ENCODE measurements around the gene MMD2. TPM values are rescaled to one million over a fixed set of nuclear protein-coding genes. Genes with fewer than 3 reads are reported as not detected.

MMD2 gene
- total RNA-seq, 1 donor from 2014 or later = not detected

- Histone ChIP-seq H3K4me2 (ENCODE audit: low read length) (no peak overlapping the region), H2AFZ (ENCODE audit: low read depth, low read length) (no peak overlapping the region), H3K36me3 (ENCODE audit: insufficient read depth, low read length) (no peaks in the 10 kb centered on the region), H3K27me3 (ENCODE audit: insufficient read depth, low read length) (no peaks in the 10 kb centered on the region), H3K4me1 (ENCODE audit: insufficient read depth, low read length) (no peaks in the 10 kb centered on the region), H3K79me2 (ENCODE audit: insufficient read depth, low read length) (no peaks in the 10 kb centered on the region), H3K9ac (ENCODE audit: low read length) (no peak overlapping the region), H3K27ac (ENCODE audit: low read depth, low read length) (no peak overlapping the region), H3K4me3 (ENCODE audit: insufficient read depth, low read depth, low read length) (no peak overlapping the region), H3K9me3 (ENCODE audit: insufficient read depth, low read depth, low read length) (no peaks in the 10 kb centered on the region), H4K20me1 (ENCODE audit: insufficient read depth, low read length) (no peaks in the 10 kb centered on the region)
- H3K9me3 Mint-ChIP-seq (ENCODE audit: unreplicated experiment) = no peaks in the 10 kb centered on the region
- no peak for FAIRE-seq
- H3K4me1 Mint-ChIP-seq (ENCODE audit: low read depth, unreplicated experiment) = no peaks in the 10 kb centered on the region
- no peak overlapping the region for H3K27ac Mint-ChIP-seq (ENCODE audit: unreplicated experiment)
- H3K27me3 Mint-ChIP-seq (ENCODE audit: low read depth, unreplicated experiment) = peaks cover 31% of the 10 kb centered on the region
- no peak overlapping the region for H3K4me3 Mint-ChIP-seq (ENCODE audit: unreplicated experiment)
- TF ChIP-seq CTCF (IDR thresholded peaks at IDR 0.05; ENCODE audit: insufficient read depth, low read depth, low read length) (no peak), EZH2 (IDR thresholded peaks at IDR 0.05; ENCODE audit: insufficient read depth, low read length) (no peak)
- DNase-seq (ENCODE audit: low read depth) = no peak
- H3K36me3 Mint-ChIP-seq (ENCODE audit: low read depth, unreplicated experiment) = no peaks in the 10 kb centered on the region
Measured at GRCh38 chr7:4964506-4964905, 5.5 kb upstream of the MMD2 start.

GRCh38 chr7:4962872-4963775, 4.1 kb upstream of the MMD2 start:
- no peak for FAIRE-seq
- Mint-ChIP-seq H3K4me1 (ENCODE audit: low read depth, unreplicated experiment) (peaks cover 4% of the 10 kb centered on the region), H3K4me3 (ENCODE audit: unreplicated experiment) (no peak overlapping the region)

More at GRCh38 chr7:4962872-4963775, 4.1 kb upstream of the MMD2 start:
- Histone ChIP-seq H3K4me3 (ENCODE audit: insufficient read depth, low read depth, low read length) (no peak overlapping the region), H3K9ac (ENCODE audit: low read length) (no peak overlapping the region), H3K4me2 (ENCODE audit: low read length) (no peak overlapping the region), H3K36me3 (ENCODE audit: insufficient read depth, low read length) (no peaks in the 10 kb centered on the region), H3K9me3 (ENCODE audit: insufficient read depth, low read depth, low read length) (no peaks in the 10 kb centered on the region), H3K4me1 (ENCODE audit: insufficient read depth, low read length) (no peaks in the 10 kb centered on the region), H3K27ac (ENCODE audit: low read depth, low read length) (no peak overlapping the region), H3K79me2 (ENCODE audit: insufficient read depth, low read length) (no peaks in the 10 kb centered on the region), H3K27me3 (ENCODE audit: insufficient read depth, low read length) (peaks cover 6% of the 10 kb centered on the region), H4K20me1 (ENCODE audit: insufficient read depth, low read length) (no peaks in the 10 kb centered on the region), H2AFZ (ENCODE audit: low read depth, low read length) (no peak overlapping the region)
- no peak for TF ChIP-seq EZH2 (IDR thresholded peaks at IDR 0.05; ENCODE audit: insufficient read depth, low read length)
- no peak for TF ChIP-seq CTCF (IDR thresholded peaks at IDR 0.05; ENCODE audit: insufficient read depth, low read depth, low read length)
- no peak for DNase-seq (ENCODE audit: low read depth)
- Mint-ChIP-seq H3K9me3 (ENCODE audit: unreplicated experiment) (no peaks in the 10 kb centered on the region), H3K27ac (ENCODE audit: unreplicated experiment) (no peak overlapping the region), H3K36me3 (ENCODE audit: low read depth, unreplicated experiment) (no peaks in the 10 kb centered on the region), H3K27me3 (ENCODE audit: low read depth, unreplicated experiment) (peaks cover 36% of the 10 kb centered on the region)
